Vagina (tissue), 2 donors: ENCODE measurements around the gene ADGRA3.

Source experiments
- CTCF ChIP-seq, 3 experiments: fragments of 450-650 bp in 2 of 3; fragments of 200-600 bp in 1 of 3; sonication (generic) in 1 of 3; IDR thresholded peaks; one replicate each; pipeline ENCODE4 v1.5.1; 2017 to 2019; ENCODE audit warnings: antibody characterized with exemption in 3 of 3, mild to moderate bottlenecking in 2 of 3, moderate library complexity in 2 of 3
- POLR2A ChIP-seq, 2 donors: fragments of 450-650 bp; IDR thresholded peaks; one replicate each; pipeline ENCODE4 v1.6.1; 2017; ENCODE audit warnings: antibody characterized with exemption in 2 of 2, mild to moderate bottlenecking in 2 of 2, moderate library complexity in 2 of 2
- POLR2AphosphoS5 ChIP-seq, 2 donors: sonication (generic); formaldehyde crosslinking; IDR thresholded peaks; one replicate each; pipeline ENCODE4 v1.9.0; 2017; ENCODE audit warnings: antibody characterized with exemption in 2 of 2, mild to moderate bottlenecking in 2 of 2, low read depth in 1 of 2; ENCODE audit not compliant: insufficient read depth in 1 of 2

GRCh38 chr4:22462688-22463087, 53.2 kb downstream of the ADGRA3 start:
- no peak for TF ChIP-seq CTCF (IDR thresholded peaks at IDR 0.05)
- TF ChIP-seq POLR2AphosphoS5 (IDR thresholded peaks at IDR 0.05; ENCODE audit: insufficient read depth in 1 of 2, low read depth in 1 of 2): no peak
- no peak for TF ChIP-seq POLR2A (IDR thresholded peaks at IDR 0.05)
